Measurements from ENCODE around the gene ZNF133.

DNA sequence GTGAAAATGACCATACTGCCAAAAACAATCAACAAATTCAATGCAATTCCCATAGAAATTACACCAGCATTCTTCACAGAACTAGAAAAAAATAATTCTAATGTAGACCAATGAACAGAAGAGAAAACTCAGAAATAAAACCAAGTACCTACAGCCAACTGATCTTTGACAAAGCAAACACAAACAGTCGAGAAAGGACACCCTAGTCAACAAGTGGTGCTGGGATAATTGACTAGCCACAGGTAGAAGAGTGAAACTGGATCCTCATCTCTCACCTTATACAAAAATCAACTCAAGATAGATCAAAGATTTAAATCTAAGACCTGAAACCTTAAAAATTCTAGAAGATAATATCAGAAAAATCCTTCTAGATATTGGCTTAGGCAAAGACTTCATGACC lies 44.5 kb upstream of the ZNF133 start:
- TF ChIP-seq NFYB (CRISPR knock-in tag; IDR thresholded peaks at IDR 0.05), result no peak
- TF ChIP-seq ZNF670 (CRISPR knock-in tag; IDR thresholded peaks at IDR 0.05; ENCODE audit: borderline replicate concordance), result no peak
- no peak for TF ChIP-seq GPN1 (CRISPR knock-in tag; IDR thresholded peaks at IDR 0.05; ENCODE audit: borderline replicate concordance)
- TF ChIP-seq, protein P1, sequence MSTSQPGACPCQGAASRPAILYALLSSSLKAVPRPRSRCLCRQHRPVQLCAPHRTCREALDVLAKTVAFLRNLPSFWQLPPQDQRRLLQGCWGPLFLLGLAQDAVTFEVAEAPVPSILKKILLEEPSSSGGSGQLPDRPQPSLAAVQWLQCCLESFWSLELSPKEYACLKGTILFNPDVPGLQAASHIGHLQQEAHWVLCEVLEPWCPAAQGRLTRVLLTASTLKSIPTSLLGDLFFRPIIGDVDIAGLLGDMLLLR (CRISPR knock-in tag; IDR thresholded peaks at IDR 0.05), result no peak
- no peak for TF ChIP-seq TOE1 (CRISPR knock-in tag; IDR thresholded peaks at IDR 0.05)
- TF ChIP-seq, protein P2, sequence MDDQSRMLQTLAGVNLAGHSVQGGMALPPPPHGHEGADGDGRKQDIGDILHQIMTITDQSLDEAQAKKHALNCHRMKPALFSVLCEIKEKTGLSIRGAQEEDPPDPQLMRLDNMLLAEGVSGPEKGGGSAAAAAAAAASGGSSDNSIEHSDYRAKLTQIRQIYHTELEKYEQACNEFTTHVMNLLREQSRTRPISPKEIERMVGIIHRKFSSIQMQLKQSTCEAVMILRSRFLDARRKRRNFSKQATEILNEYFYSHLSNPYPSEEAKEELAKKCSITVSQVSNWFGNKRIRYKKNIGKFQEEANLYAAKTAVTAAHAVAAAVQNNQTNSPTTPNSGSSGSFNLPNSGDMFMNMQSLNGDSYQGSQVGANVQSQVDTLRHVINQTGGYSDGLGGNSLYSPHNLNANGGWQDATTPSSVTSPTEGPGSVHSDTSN (CRISPR knock-in tag; IDR thresholded peaks at IDR 0.05; ENCODE audit: borderline replicate concordance), result no peak
- no peak for TF ChIP-seq SMC3 (IDR thresholded peaks at IDR 0.05; ENCODE audit: low read length)
- no peak for TF ChIP-seq ZNF143 (CRISPR knock-in tag; IDR thresholded peaks at IDR 0.05)
- TF ChIP-seq ZNF33A (CRISPR knock-in tag; IDR thresholded peaks at IDR 0.05; ENCODE audit: borderline replicate concordance), result no peak
